GM19239 (cell line): ENCODE measurements around the gene SLC35B4.
"Not testable (repeated sequence)": the region's sequence is repeated elsewhere in the genome, so short reads cannot be mapped to it uniquely, and the experiment has no call there.

Source experiments
- DNase-seq: peaks from one replicate; pipeline ENCODE4 v3.0.0; 2011; ENCODE audit warnings: low spot score; ENCODE audit not compliant: insufficient read length
- FAIRE-seq: peaks from 2 replicates; lab custom pipeline; 2011; peaks lifted over from hg19 to GRCh38; lab: Jason Lieb, UNC

The SLC35B4 gene

GRCh38 chr7:134297489-134297888 is 19.2 kb downstream of the SLC35B4 start:
- DNase-seq (no peak), FAIRE-seq (no peak)

GRCh38 chr7:134295982-134296381 is 20.7 kb downstream of the SLC35B4 start:
- DNase-seq, FAIRE-seq: not testable (repeated sequence)

- FAIRE-seq (peak; percentile 95), DNase-seq (peak; percentile 43)
Measured at GRCh38 chr7:134293002-134293740, 23.6 kb downstream of the SLC35B4 start.

- no peak for FAIRE-seq
Measured at GRCh38 chr7:134290286-134290685, 26.4 kb downstream of the SLC35B4 start.

GRCh38 chr7:134289841-134290240 is 26.9 kb downstream of the SLC35B4 start:
- DNase-seq (no peak), FAIRE-seq (no peak)

More at GRCh38 chr7:134290286-134290685, 26.4 kb downstream of the SLC35B4 start:
- DNase-seq = no peak

- no peak for FAIRE-seq
- no peak for DNase-seq
Measured at GRCh38 chr7:134289423-134289822, 27.3 kb downstream of the SLC35B4 start.

- DNase-seq (no peak), FAIRE-seq (no peak)
Measured at GRCh38 chr7:134287916-134288659, 28.6 kb downstream of the SLC35B4 start.

GRCh38 chr7:134284952-134285351 is 31.8 kb downstream of the SLC35B4 start:
- no peak for DNase-seq
- FAIRE-seq = no peak

- FAIRE-seq = no peak
- no peak for DNase-seq
Measured at GRCh38 chr7:134284011-134284410, 32.7 kb downstream of the SLC35B4 start.

GRCh38 chr7:134280508-134280907 is 36.2 kb downstream of the SLC35B4 start:
- DNase-seq = no peak
- FAIRE-seq = no peak

GRCh38 chr7:134279898-134280297 is 36.8 kb downstream of the SLC35B4 start:
- no peak for FAIRE-seq
- DNase-seq = no peak

- FAIRE-seq (no peak), DNase-seq (no peak)
Measured at GRCh38 chr7:134279336-134279735, 37.4 kb downstream of the SLC35B4 start.

- DNase-seq (no peak), FAIRE-seq (no peak)
Measured at GRCh38 chr7:134278502-134279153, 38.1 kb downstream of the SLC35B4 start.

- no peak for DNase-seq
- FAIRE-seq = no peak
Measured at GRCh38 chr7:134276951-134277350, 39.8 kb downstream of the SLC35B4 start.

GRCh38 chr7:134262322-134262721 is 54.4 kb downstream of the SLC35B4 start:
- DNase-seq (no peak), FAIRE-seq (no peak)

GRCh38 chr7:134255814-134256213 is 60.9 kb downstream of the SLC35B4 start:
- DNase-seq (no peak), FAIRE-seq (no peak)

- DNase-seq = no peak
- no peak for FAIRE-seq
Measured at GRCh38 chr7:134254311-134254710, 62.4 kb downstream of the SLC35B4 start.

- DNase-seq (no peak), FAIRE-seq (no peak)
Measured at GRCh38 chr7:134248196-134248595, 68.5 kb downstream of the SLC35B4 start.

- DNase-seq (no peak), FAIRE-seq (no peak)
Measured at GRCh38 chr7:134246761-134247160, 70.0 kb downstream of the SLC35B4 start.

GRCh38 chr7:134246347-134246746 is 70.4 kb downstream of the SLC35B4 start:
- DNase-seq = no peak
- FAIRE-seq = no peak

- DNase-seq (no peak), FAIRE-seq (no peak)
Measured at GRCh38 chr7:134245253-134245652, 71.5 kb downstream of the SLC35B4 start.
